ENCODE measurements around the gene GNAT2.

The GNAT2 gene

GRCh38 chr1:109621379-109622136, 2.1 kb upstream of the GNAT2 start:
- H3K27ac ChIP-seq (ENCODE audit: insufficient read depth, low read depth, low read length, poor library complexity, severe bottlenecking): no peak overlapping the region

GRCh38 chr1:109620841-109621286, 1.4 kb upstream of the GNAT2 start:
- 1% methylated on average over 16 to 18 of the region's 18 CpGs for WGBS, 2 experiments
- Histone ChIP-seq H3K27me3 (ENCODE audit: control insufficient read depth, insufficient read depth, low read length, poor library complexity, severe bottlenecking) (no peaks in the 10 kb centered on the region), H3K4me1 (ENCODE audit: control insufficient read depth, insufficient read depth, low read length) (peaks cover 39% of the 10 kb centered on the region), H3K9me3 (ENCODE audit: control insufficient read depth, low read length) (no peaks in the 10 kb centered on the region), H3K27ac (ENCODE audit: insufficient read depth, low read depth, low read length, poor library complexity, severe bottlenecking) (peak overlapping the region; percentile 65), H3K36me3 (ENCODE audit: control insufficient read depth, insufficient read depth, low read length) (no peaks in the 10 kb centered on the region), H3K4me3 (ENCODE audit: insufficient read depth, low read depth, low read length) (peak overlapping the region; percentile 84)

More at GRCh38 chr1:109621379-109622136, 2.1 kb upstream of the GNAT2 start:
- H3K4me3 ChIP-seq (ENCODE audit: insufficient read depth, low read depth, low read length): peak overlapping the region; percentile 84
- H3K27me3 ChIP-seq (ENCODE audit: control insufficient read depth, insufficient read depth, low read length, poor library complexity, severe bottlenecking): no peaks in the 10 kb centered on the region
- WGBS, 2 experiments: 82 to 84% methylated on average over 13 of the region's 13 CpGs
- peaks cover under 1% of the 10 kb centered on the region for H3K36me3 ChIP-seq (ENCODE audit: control insufficient read depth, insufficient read depth, low read length)
- no peaks in the 10 kb centered on the region for H3K9me3 ChIP-seq (ENCODE audit: control insufficient read depth, low read length)
- peaks cover 39% of the 10 kb centered on the region for H3K4me1 ChIP-seq (ENCODE audit: control insufficient read depth, insufficient read depth, low read length)

DNA sequence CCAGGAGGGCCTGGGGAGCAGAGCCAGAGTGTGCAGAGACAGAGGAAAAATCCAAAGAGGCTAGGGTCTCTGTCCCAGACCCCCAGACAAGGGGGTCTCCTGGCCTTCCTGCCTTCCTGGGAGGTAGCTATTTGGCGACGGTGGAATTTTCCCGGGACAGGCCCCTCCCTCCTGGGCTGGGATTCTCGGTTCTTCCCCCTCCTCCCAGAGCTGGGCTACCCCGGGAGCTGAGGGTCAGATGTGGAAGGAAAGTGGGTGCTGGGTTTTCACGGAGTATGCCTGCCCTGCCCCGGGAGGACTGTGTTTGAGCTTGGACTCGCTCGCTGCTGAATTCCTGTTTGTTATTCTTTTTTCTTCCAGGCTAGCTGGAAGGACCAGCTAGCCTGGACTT, 980 bp upstream of the GNAT2 start:
- 1% methylated on average over 9 of the region's 9 CpGs for WGBS, 2 experiments
- Histone ChIP-seq H3K9me3 (ENCODE audit: control insufficient read depth, low read length) (no peaks in the 10 kb centered on the region), H3K4me3 (ENCODE audit: insufficient read depth, low read depth, low read length) (peak overlapping the region; percentile 84), H3K36me3 (ENCODE audit: control insufficient read depth, insufficient read depth, low read length) (no peaks in the 10 kb centered on the region), H3K27me3 (ENCODE audit: control insufficient read depth, insufficient read depth, low read length, poor library complexity, severe bottlenecking) (no peaks in the 10 kb centered on the region), H3K27ac (ENCODE audit: insufficient read depth, low read depth, low read length, poor library complexity, severe bottlenecking) (peak overlapping the region; percentile 65), H3K4me1 (ENCODE audit: control insufficient read depth, insufficient read depth, low read length) (peaks cover 39% of the 10 kb centered on the region)

DNA sequence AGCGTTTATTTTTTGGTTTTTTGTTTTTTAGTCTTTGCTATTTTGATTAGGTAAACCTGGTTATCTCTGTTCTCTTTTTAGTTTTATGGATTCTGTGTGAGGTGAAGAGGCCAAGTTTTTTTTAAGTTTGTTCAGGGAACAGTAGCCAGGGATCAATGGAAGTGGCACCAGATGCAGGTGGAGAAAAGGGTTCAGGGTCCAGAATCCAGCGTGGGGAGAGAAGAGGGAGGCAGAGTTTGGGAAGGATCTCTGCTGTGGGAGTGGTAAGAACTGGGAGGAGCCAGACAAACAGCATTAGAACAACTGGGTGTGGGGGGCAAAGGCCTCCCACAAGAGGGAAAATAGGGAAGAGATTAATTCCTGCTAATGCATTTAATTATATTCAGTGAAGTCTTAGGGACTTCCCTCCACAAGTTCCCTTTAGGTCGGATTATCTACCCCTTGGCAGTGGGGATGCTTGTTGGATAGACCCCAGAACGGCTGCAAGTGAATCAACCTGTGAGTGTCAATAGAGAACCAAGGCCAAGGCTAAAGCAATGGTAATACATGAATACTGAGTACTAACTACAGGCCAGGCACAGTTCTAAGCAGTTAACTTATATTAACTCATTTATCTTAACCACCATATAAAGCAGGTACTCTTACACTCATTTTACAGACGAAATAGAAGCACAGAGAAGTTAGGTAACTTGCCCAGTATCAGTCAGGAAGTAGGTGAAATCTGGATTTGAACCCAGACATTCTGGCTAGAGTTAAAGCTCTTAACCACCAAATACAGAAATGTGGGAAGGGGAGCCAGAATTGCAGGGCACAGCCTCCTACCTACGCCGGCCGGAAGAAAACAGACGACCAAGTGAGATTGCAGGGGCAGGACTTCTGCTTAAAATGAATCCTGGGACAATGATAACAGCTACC, 498 bp downstream of the GNAT2 start:
- H3K36me3 ChIP-seq (ENCODE audit: control insufficient read depth, insufficient read depth, low read length): no peaks in the 10 kb centered on the region
- H3K27ac ChIP-seq (ENCODE audit: insufficient read depth, low read depth, low read length, poor library complexity, severe bottlenecking): no peak overlapping the region
- 58 to 61% methylated on average over 9 of the region's 9 CpGs for WGBS, 2 experiments
- no peaks in the 10 kb centered on the region for H3K9me3 ChIP-seq (ENCODE audit: control insufficient read depth, low read length)
- peaks cover 26% of the 10 kb centered on the region for H3K4me1 ChIP-seq (ENCODE audit: control insufficient read depth, insufficient read depth, low read length)
- peak overlapping the region; percentile 84 for H3K4me3 ChIP-seq (ENCODE audit: insufficient read depth, low read depth, low read length)
- H3K27me3 ChIP-seq (ENCODE audit: control insufficient read depth, insufficient read depth, low read length, poor library complexity, severe bottlenecking): no peaks in the 10 kb centered on the region

- H3K4me1 ChIP-seq (ENCODE audit: control insufficient read depth, insufficient read depth, low read length): peaks cover 15% of the 10 kb centered on the region
- no peak overlapping the region for H3K4me3 ChIP-seq (ENCODE audit: insufficient read depth, low read depth, low read length)
- no peaks in the 10 kb centered on the region for H3K36me3 ChIP-seq (ENCODE audit: control insufficient read depth, insufficient read depth, low read length)
- no peaks in the 10 kb centered on the region for H3K9me3 ChIP-seq (ENCODE audit: control insufficient read depth, low read length)
- 29 to 46% methylated on average over 3 of the region's 3 CpGs for WGBS, 2 experiments
- no peak overlapping the region for H3K27ac ChIP-seq (ENCODE audit: insufficient read depth, low read depth, low read length, poor library complexity, severe bottlenecking)
- H3K27me3 ChIP-seq (ENCODE audit: control insufficient read depth, insufficient read depth, low read length, poor library complexity, severe bottlenecking): no peaks in the 10 kb centered on the region
These were observed 2.1 kb downstream of the GNAT2 start for GRCh38 chr1:109617291-109617801.

GRCh38 chr1:109616391-109616790, 3.0 kb downstream of the GNAT2 start:
- H3K27me3 ChIP-seq (ENCODE audit: control insufficient read depth, insufficient read depth, low read length, poor library complexity, severe bottlenecking): no peaks in the 10 kb centered on the region
- no peak overlapping the region for H3K27ac ChIP-seq (ENCODE audit: insufficient read depth, low read depth, low read length, poor library complexity, severe bottlenecking)
- 89 to 96% methylated on average over 3 of the region's 3 CpGs for WGBS, 2 experiments
- no peak overlapping the region for H3K4me3 ChIP-seq (ENCODE audit: insufficient read depth, low read depth, low read length)
- no peaks in the 10 kb centered on the region for H3K9me3 ChIP-seq (ENCODE audit: control insufficient read depth, low read length)
- peaks cover 9% of the 10 kb centered on the region for H3K4me1 ChIP-seq (ENCODE audit: control insufficient read depth, insufficient read depth, low read length)
- no peaks in the 10 kb centered on the region for H3K36me3 ChIP-seq (ENCODE audit: control insufficient read depth, insufficient read depth, low read length)

DNA sequence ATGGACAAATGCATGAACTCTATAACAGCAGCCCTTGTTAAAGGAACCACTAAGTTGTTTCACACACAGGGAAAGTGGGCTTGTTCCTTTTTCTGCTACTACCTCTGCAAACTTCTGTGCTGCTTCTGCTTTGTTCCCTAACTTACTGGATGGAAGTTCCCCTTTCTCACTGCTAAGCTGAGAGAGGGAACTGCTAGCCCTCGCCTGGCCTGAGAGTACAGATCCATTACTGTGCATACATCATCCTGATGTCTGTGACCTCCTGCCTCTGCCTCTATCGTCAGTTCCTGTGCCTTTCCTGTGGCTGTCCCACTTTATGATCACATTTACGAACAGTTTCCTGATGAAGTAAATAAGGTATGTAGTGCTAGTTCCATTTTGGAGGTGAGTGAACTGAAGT, 3.5 kb downstream of the GNAT2 start:
- no peaks in the 10 kb centered on the region for H3K36me3 ChIP-seq (ENCODE audit: control insufficient read depth, insufficient read depth, low read length)
- peaks cover 7% of the 10 kb centered on the region for H3K4me1 ChIP-seq (ENCODE audit: control insufficient read depth, insufficient read depth, low read length)
- WGBS, 2 experiments: 87 to 91% methylated on average over 3 of the region's 3 CpGs
- no peak overlapping the region for H3K27ac ChIP-seq (ENCODE audit: insufficient read depth, low read depth, low read length, poor library complexity, severe bottlenecking)
- H3K27me3 ChIP-seq (ENCODE audit: control insufficient read depth, insufficient read depth, low read length, poor library complexity, severe bottlenecking): no peaks in the 10 kb centered on the region
- H3K9me3 ChIP-seq (ENCODE audit: control insufficient read depth, low read length): no peaks in the 10 kb centered on the region
- H3K4me3 ChIP-seq (ENCODE audit: insufficient read depth, low read depth, low read length): no peak overlapping the region

GRCh38 chr1:109613361-109614147, 5.9 kb downstream of the GNAT2 start:
- Histone ChIP-seq H3K27me3 (ENCODE audit: control insufficient read depth, insufficient read depth, low read length, poor library complexity, severe bottlenecking) (no peaks in the 10 kb centered on the region), H3K27ac (ENCODE audit: insufficient read depth, low read depth, low read length, poor library complexity, severe bottlenecking) (no peak overlapping the region), H3K4me1 (ENCODE audit: control insufficient read depth, insufficient read depth, low read length) (no peaks in the 10 kb centered on the region), H3K36me3 (ENCODE audit: control insufficient read depth, insufficient read depth, low read length) (no peaks in the 10 kb centered on the region), H3K9me3 (ENCODE audit: control insufficient read depth, low read length) (no peaks in the 10 kb centered on the region), H3K4me3 (ENCODE audit: insufficient read depth, low read depth, low read length) (no peak overlapping the region)
- WGBS, 2 experiments: 70 to 78% methylated on average over 7 of the region's 7 CpGs

DNA sequence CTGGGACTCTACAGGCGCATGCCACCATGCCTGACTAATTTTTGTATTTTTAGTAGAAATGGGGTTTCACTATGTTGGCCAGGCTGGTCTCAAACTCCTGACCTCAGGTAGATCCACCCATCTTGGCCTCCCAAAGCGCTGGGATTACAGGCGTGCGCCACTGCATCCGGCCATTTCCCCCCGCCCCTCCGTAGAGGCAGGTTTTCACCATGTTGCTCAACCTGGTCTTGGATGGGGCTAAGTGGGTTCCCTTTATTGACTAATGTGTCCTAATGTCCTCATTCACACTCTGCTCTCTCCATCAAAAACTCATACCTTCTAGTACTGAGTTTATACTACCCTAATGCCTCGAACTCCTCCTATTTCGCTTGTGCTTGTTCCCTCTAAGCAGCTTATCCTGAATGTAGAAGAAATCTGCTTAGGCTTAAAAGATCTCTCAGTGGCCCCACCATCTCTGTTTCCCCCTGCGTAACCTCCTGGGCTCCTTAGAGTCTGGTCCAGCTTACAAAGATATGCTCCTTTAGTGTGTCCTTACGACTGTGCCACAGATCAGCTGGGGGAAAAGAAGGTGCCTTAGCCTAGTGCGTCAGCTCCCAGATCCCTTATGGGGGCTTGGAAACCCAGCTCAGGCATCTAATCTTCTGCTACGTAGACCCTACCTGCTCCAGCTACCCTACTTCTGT, 8.0 kb downstream of the GNAT2 start:
- 89 to 90% methylated on average over 13 of the region's 13 CpGs for WGBS, 2 experiments
- H3K4me3 ChIP-seq (ENCODE audit: insufficient read depth, low read depth, low read length): no peak overlapping the region
- no peaks in the 10 kb centered on the region for H3K4me1 ChIP-seq (ENCODE audit: control insufficient read depth, insufficient read depth, low read length)
- no peaks in the 10 kb centered on the region for H3K27me3 ChIP-seq (ENCODE audit: control insufficient read depth, insufficient read depth, low read length, poor library complexity, severe bottlenecking)
- H3K36me3 ChIP-seq (ENCODE audit: control insufficient read depth, insufficient read depth, low read length): no peaks in the 10 kb centered on the region
- no peaks in the 10 kb centered on the region for H3K9me3 ChIP-seq (ENCODE audit: control insufficient read depth, low read length)
- no peak overlapping the region for H3K27ac ChIP-seq (ENCODE audit: insufficient read depth, low read depth, low read length, poor library complexity, severe bottlenecking)

Measured in ectodermal cell (in vitro differentiated cells).